HG02642 (cell line): ENCODE measurements around the gene ADORA2A.
A peak's percentile ranks its signal among the peaks of the same experiment; 100 is the strongest.

ENCODE experiments used
- ATAC-seq: cut with Tn5 transposase; IDR thresholded peaks from one replicate; pipeline ENCODE4 v1.9.1; 2021; ENCODE audit warnings: mild to moderate bottlenecking; ENCODE audit not compliant: unreplicated experiment, poor library complexity

The ADORA2A gene

GRCh38 chr22:24444729-24445466 lies 17.5 kb downstream of the ADORA2A start:
- ATAC-seq: no peak

- ATAC-seq: no peak
Observed at GRCh38 chr22:24445481-24446259, 18.3 kb downstream of the ADORA2A start.

- ATAC-seq: no peak
Observed at GRCh38 chr22:24446260-24446611, 18.8 kb downstream of the ADORA2A start.

DNA sequence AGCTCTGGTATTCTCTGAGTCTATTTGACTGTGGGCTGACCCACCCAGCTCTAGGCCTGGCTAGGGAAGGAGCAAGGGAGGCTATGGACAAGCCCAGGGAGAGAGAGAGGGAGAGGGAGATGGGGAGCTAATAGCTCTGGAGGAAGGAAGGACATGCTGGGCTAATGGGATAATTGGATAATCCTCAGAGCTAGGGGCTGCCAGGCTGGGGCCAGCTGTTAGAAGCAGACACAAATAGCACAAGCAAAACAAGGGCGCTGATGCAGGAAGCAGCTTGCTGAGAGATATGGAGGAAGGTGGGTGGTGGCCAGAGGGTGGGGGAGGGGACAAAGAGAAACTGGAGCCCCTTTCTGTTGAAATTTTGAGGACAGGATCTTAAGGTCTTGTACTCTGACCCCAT lies 23.2 kb downstream of the ADORA2A start:
- ATAC-seq: no peak

DNA sequence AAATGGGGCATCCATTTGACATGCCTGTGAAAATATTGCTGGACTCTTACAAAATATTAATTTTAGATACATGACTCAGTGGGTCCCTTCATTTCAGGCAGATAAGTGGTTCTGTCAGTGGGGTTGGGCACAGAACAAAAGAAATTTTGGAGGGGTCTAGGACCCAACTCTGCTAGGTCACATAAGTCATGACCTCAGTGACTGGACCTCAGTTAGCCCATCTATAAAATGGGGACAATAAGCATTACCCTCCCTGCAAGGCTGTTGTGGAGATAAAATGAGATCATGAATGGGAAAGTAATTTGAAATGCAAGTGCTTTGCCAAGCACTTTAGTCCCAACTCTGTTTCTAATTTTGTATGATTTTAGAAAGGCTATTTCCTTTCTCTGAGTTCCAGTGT lies 23.8 kb downstream of the ADORA2A start:
- no peak for ATAC-seq

DNA sequence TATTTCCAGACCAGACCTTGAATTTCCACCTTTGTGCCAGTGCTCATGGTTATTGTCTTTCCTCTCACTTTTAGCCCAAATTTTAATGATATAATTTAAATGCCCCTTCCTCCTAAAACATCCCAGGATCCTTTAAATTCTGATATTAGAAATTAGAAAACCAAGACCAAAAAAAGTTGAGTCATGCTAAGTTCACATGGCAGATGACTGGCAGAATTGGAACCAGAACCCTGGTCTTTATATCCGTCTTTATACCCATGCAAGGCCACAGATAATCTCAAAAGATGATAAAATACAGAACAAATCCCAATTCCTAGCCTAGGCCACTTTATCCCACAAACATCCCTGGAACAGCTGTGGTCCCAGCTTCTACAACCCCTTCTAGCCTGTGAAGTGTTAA lies 26.5 kb downstream of the ADORA2A start:
- no peak for ATAC-seq

DNA sequence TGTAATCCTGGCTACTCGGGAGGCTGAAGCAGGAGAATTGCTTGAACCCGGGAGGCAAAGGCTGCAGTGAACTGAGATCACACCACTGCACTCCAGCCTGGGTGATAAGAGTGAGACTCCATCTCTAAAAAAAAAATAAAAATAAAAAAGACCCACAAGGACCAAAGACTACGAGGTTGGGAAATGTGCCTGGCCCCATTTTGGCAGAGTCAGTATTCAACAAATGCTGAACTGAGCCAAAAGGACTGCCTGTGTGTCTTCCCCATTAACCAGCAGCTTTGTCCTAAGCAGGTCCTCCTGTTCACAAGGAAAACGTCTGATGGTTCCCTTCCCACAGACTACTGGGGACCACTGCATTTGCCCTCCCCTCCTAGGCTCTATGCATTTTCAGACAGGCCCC lies 27.6 kb downstream of the ADORA2A start:
- ATAC-seq: no peak

GRCh38 chr22:24455751-24456426 lies 28.5 kb downstream of the ADORA2A start:
- ATAC-seq: no peak

DNA sequence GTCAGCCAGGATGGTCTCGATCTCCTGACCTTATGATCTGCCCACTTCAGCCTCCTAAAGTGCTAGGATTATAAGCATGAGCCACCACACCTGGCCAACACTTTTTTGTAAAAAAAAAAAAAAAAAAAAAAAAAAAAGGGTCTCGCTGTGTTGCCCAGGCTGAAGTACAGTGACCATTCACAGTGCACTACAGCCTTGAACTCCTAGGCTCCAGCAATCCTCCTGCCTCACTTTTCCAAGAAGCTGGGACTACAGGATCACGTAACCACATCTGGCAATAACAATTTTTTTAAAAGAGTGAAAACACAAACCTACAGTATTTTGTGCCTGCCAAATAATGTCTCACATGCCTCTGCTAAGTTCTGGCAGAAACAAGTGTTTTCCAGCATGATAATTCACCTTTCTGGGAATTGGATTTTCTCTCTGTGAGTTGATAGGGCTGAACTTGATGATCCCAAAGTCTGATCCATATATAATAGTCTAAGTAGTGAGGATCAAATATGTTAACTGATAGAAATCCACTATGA lies 30.6 kb downstream of the ADORA2A start:
- ATAC-seq: no peak

- ATAC-seq: no peak
Observed at GRCh38 chr22:24459911-24460310, 32.5 kb downstream of the ADORA2A start.

DNA sequence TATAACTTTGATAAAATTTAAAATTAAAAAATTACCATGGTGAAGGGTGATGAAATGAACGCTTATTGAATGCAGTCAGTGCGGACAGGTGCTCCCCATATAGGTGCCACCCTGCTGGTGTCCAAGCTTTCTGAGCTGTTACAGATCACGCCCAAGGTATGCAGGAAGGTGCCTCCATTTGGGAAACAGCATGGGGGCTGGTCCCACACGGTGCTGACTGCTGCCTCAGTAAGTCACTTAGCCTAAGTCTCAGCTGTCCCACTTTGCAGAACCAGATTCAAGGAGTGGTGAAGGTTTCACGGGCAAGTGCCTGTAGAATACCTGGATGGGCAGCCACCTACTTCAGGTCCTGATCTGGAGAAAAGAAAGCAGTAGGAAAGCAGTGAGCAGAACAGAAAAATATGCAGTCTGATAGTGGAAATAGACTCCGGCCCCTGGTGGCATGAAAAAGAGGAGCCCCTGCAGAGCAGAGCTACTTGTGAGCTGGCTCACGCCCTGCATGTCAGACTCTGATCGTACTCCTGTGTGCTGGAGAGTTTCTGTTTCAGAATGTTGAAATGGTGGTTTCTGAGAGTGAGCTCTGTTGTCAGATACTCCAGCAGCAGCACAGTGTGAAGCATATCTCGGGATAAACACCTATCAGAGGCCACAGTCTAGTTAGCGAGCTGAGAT lies 33.2 kb downstream of the ADORA2A start:
- peak; percentile 47 for ATAC-seq

DNA sequence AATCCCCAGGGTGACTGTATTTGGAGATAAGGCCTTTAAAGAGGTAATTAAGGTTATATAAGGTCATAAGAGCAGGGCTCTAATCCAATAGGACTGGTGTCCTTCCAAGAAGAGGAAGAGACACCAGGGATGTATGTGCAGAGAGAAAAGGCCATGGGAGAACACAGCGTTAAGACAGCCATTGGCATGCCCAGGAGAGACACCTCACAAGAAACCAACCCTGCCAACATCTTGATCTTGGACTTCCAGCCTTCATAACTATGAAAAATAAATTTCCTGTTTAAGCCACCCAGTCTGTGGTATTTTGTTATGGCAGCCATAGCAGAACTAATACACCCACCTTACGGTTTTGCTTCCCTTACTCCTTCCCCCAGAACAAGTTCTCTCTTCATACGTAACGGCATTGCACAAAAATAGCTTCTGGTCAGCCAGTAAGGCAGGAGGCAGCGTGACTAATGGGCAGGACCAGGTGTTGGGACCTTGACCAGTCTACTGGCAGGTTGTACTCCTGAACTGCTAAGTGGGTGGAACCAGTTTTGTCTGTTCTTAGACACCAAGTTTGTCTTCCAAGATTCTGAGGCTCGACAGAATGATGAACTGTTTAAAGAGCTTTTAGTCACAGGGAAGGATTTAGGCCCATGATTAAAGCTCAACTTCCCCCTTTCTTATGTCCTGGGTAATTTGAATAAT lies 35.8 kb downstream of the ADORA2A start:
- no peak for ATAC-seq

- ATAC-seq: no peak
Observed at GRCh38 chr22:24465566-24465965, 38.2 kb downstream of the ADORA2A start.

DNA sequence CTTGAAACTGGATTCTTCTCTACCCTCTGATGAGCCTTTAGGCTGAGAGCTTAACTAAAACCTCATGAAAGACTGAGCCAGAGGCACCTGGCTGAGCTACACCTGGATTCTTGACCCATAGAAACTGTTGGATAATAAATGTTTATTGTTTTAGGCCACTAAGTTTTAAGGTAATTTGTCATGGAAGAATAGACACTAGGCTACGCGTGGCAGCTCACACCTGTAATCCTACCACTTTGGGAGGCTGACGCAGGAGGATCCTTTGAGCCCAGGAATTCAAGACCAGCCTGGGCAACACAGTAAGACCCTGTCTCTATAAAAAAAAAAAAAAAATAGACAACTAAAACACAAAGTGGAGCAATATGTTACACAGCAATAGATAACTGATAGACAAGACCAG lies 38.6 kb downstream of the ADORA2A start:
- no peak for ATAC-seq

GRCh38 chr22:24466716-24467328 lies 39.4 kb downstream of the ADORA2A start:
- ATAC-seq: no peak

- ATAC-seq: no peak
Observed at GRCh38 chr22:24467340-24467739, 39.9 kb downstream of the ADORA2A start.

DNA sequence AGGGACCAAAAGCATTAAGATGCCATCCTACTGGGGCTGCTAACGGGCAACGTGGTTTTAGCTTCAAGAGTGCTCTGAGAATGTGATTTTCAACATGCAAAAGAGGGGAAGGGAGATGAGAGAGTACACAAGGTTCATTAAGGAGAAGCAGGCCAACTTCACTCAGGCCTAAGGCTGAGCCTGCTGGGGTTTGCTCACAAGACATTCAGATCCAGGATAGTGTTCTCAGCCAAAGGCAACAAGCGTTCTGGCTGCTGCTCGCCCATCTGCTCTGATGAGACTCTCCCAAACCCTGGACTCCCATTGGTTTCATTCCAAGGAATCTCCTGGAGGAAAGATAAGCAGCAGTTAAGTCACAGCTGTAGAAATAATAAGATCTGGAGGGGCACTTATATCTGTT lies 44.2 kb downstream of the ADORA2A start:
- no peak for ATAC-seq

DNA sequence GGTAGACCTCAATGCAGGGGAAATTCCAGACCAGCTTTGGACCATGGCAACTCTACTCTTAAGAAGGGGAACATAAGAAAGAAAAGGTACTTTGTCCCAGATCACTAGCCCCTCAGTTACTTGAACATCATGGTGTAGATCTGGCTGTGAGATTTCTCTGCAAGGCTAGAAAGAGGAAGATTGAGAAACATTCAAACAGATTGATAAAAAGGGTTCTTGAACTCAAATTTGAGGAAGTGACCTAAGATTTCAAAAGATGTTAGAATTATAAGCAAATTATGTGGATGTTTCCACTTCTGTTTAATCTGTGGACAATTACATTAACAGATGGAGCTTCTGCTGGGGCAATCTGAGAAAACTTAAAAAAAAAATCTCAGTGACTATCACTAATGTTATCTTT lies 45.9 kb downstream of the ADORA2A start:
- no peak for ATAC-seq

GRCh38 chr22:24474221-24474620 lies 46.8 kb downstream of the ADORA2A start:
- ATAC-seq: no peak
